NCI-H524 (cell line): ENCODE measurements around the gene PEA15.
A peak's percentile ranks its signal among the peaks of the same experiment; 100 is the strongest.

ENCODE experiments used
- DNase-seq, 2 experiments: peaks; one replicate each; lab custom pipeline; 2025; lab: John Stamatoyannopoulos, UW

PEA15 gene

GRCh38 chr1:160205242-160206035 is at the start of gene PEA15:
PEA15 (plus strand) TSS chr1:160205384; CDS start chr1:160211545, 6,161 bp downstream.
- DNase-seq = peak in 1 of 2 experiments; percentile 36

GRCh38 chr1:160156361-160156760 is 48.8 kb upstream of the PEA15 start:
- no peak for DNase-seq

GRCh38 chr1:160157174-160157573 is 48.0 kb upstream of the PEA15 start:
- no peak for DNase-seq

GRCh38 chr1:160158031-160158430 is 47.2 kb upstream of the PEA15 start:
- DNase-seq = no peak

- DNase-seq = no peak
Measured at GRCh38 chr1:160158534-160158933, 46.6 kb upstream of the PEA15 start.

GRCh38 chr1:160159846-160160245 is 45.3 kb upstream of the PEA15 start:
- DNase-seq = no peak

GRCh38 chr1:160161965-160162705 is 43.0 kb upstream of the PEA15 start:
- DNase-seq = no peak

GRCh38 chr1:160162931-160163330 is 42.3 kb upstream of the PEA15 start:
- no peak for DNase-seq

- no peak for DNase-seq
Measured at GRCh38 chr1:160163615-160164014, 41.6 kb upstream of the PEA15 start.

- no peak for DNase-seq
Measured at GRCh38 chr1:160164121-160164520, 41.1 kb upstream of the PEA15 start.

GRCh38 chr1:160166166-160166868 is 38.9 kb upstream of the PEA15 start:
- DNase-seq = no peak

- DNase-seq = no peak
Measured at GRCh38 chr1:160167056-160167455, 38.1 kb upstream of the PEA15 start.

- no peak for DNase-seq
Measured at GRCh38 chr1:160167580-160167979, 37.6 kb upstream of the PEA15 start.

GRCh38 chr1:160168016-160168415 is 37.2 kb upstream of the PEA15 start:
- DNase-seq = no peak

GRCh38 chr1:160168609-160169369 is 36.4 kb upstream of the PEA15 start:
- DNase-seq = no peak

- DNase-seq = no peak
Measured at GRCh38 chr1:160169553-160170399, 35.4 kb upstream of the PEA15 start.

GRCh38 chr1:160171354-160171753 is 33.8 kb upstream of the PEA15 start:
- DNase-seq = no peak

- no peak for DNase-seq
Measured at GRCh38 chr1:160171980-160172379, 33.2 kb upstream of the PEA15 start.

GRCh38 chr1:160177231-160177630 is 28.0 kb upstream of the PEA15 start:
- DNase-seq = no peak

- DNase-seq = no peak
Measured at GRCh38 chr1:160177667-160178066, 27.5 kb upstream of the PEA15 start.

- DNase-seq = no peak
Measured at GRCh38 chr1:160178731-160179130, 26.5 kb upstream of the PEA15 start.
